CD4-positive, CD25-positive, alpha-beta regulatory T cell (primary cell): ENCODE data around the gene NOS2. TPM values are rescaled to one million over a fixed set of nuclear protein-coding genes. Genes with fewer than 3 reads are reported as not detected.
"Not testable (repeated sequence)": the region's sequence is repeated elsewhere in the genome, so short reads cannot be mapped to it uniquely, and the experiment has no call there.

Experiments
- ATAC-seq, 2 donors: fragments of 150-1000 bp; cut with Tn5 transposase; one replicate each; pipeline ENCODE4 v1.10.0; 2021; ENCODE audit warnings: low read depth in 2 of 2, moderate number of reproducible peaks in 2 of 2, moderate library complexity in 1 of 2
- DNase-seq, 3 donors: peaks; one replicate each; pipeline versions ENCODE4 v3.0.0 to v3.0.0-alpha.2; 2012 to 2022; ENCODE audit warnings: mixed read lengths in 1 of 3
- H3K27ac ChIP-seq: one replicate; pipeline ENCODE4 v1.7.0; 2013; ENCODE audit warnings: mild to moderate bottlenecking, low read length; ENCODE audit not compliant: insufficient read depth, poor library complexity, severe bottlenecking
- H3K27me3 ChIP-seq: one replicate; pipeline ENCODE4 v1.7.0; 2013; ENCODE audit warnings: low read length; ENCODE audit not compliant: control insufficient read depth, insufficient read depth
- H3K36me3 ChIP-seq: one replicate; pipeline ENCODE4 v1.7.0; 2013; ENCODE audit warnings: mild to moderate bottlenecking, low read length, moderate library complexity; ENCODE audit not compliant: control insufficient read depth, insufficient read depth
- H3K4me1 ChIP-seq: 2 replicates; pipeline ENCODE4 v1.7.0; 2013; ENCODE audit warnings: mild to moderate bottlenecking, low read length; ENCODE audit not compliant: insufficient read depth, control insufficient read depth, poor library complexity, severe bottlenecking
- H3K4me3 ChIP-seq: one replicate; pipeline ENCODE4 v1.7.0; 2013; ENCODE audit warnings: low read depth, mild to moderate bottlenecking, low read length, moderate library complexity
- H3K9me3 ChIP-seq, 2 experiments: 1 replicate in 1 of 2; 2 replicates in 1 of 2; pipeline ENCODE4 v1.7.0; 2013; ENCODE audit warnings: low read length in 2 of 2, mild to moderate bottlenecking in 1 of 2, moderate library complexity in 1 of 2; ENCODE audit not compliant: control insufficient read depth in 2 of 2
- H3K27ac Mint-ChIP-seq, 3 donors: one replicate each; pipeline ENCODE4 v1.8.0; 2020 to 2022; ENCODE audit warnings: mild to moderate bottlenecking in 3 of 3, mixed read lengths in 3 of 3, moderate library complexity in 2 of 3
- H3K27me3 Mint-ChIP-seq: one replicate; pipeline ENCODE4 v1.8.0; 2022; ENCODE audit warnings: mild to moderate bottlenecking, mixed read lengths
- H3K36me3 Mint-ChIP-seq: one replicate; pipeline ENCODE4 v1.8.0; 2020; ENCODE audit warnings: mixed read lengths
- H3K4me1 Mint-ChIP-seq, 4 donors: one replicate each; pipeline ENCODE4 v1.8.0; 2020 to 2022; ENCODE audit warnings: mixed read lengths in 4 of 4, mild to moderate bottlenecking in 1 of 4
- H3K4me3 Mint-ChIP-seq, 4 donors: one replicate each; pipeline ENCODE4 v1.8.0; 2020 to 2022; ENCODE audit warnings: mild to moderate bottlenecking in 4 of 4, mixed read lengths in 4 of 4, moderate library complexity in 3 of 4
- H3K9me3 Mint-ChIP-seq, 7 donors: one replicate each; pipeline ENCODE4 v1.8.0; 2020 to 2022; ENCODE audit warnings: mixed read lengths in 7 of 7, mild to moderate bottlenecking in 3 of 7, moderate library complexity in 2 of 7
- polyA plus RNA-seq, 4 donors: library from polyadenylated mRNA; unstranded; fragments of 300-500 nt; fragmentation: Illumina TruSeq; gene quantifications; one replicate each; pipeline ENCODE4 v1.2.3, GENCODE V29; 2021
- total RNA-seq: library from RNA; stranded (reverse); gene quantifications from one replicate; pipeline ENCODE4 v1.2.3, GENCODE V29; 2022

The NOS2 gene
- total and polyA plus RNA-seq, 5 donors from 2014 or later = 0.15 TPM; not detected in 4

DNA sequence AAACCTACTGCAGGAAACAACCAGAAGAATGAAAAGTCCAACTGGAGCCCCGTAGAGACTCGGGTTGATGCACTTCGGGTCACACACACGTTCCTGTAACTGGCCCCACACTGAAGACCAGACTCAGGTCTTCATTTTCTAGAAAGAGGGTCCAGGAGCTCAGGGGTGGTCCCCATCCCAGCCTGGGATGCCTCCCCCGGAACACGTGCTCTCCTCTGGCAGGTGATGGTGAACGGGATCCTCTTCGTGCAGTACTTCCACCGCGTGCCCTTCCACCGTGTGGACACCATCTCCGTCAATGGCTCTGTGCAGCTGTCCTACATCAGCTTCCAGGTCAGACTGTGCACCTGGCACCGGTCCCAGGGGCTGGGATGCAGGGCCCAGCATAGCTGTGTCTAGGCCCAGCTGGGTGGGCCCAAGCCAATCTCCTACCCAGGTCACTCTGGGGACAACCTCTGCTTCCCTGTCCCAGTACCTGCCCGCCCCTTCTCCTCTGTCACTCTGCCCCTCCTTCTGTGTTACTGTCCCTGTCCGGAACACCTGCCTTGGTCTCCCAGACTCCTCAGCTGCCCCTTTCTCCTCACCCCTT lies 50.7 kb downstream of the NOS2 start:
- not testable (repeated sequence) for H3K27ac Mint-ChIP-seq, H3K27me3 Mint-ChIP-seq, H3K9me3 Mint-ChIP-seq, H3K4me1 ChIP-seq, DNase-seq, H3K27me3 ChIP-seq, H3K36me3 ChIP-seq, H3K4me3 Mint-ChIP-seq, H3K9me3 ChIP-seq, ATAC-seq, H3K4me1 Mint-ChIP-seq, H3K27ac ChIP-seq, H3K4me3 ChIP-seq, H3K36me3 Mint-ChIP-seq

DNA sequence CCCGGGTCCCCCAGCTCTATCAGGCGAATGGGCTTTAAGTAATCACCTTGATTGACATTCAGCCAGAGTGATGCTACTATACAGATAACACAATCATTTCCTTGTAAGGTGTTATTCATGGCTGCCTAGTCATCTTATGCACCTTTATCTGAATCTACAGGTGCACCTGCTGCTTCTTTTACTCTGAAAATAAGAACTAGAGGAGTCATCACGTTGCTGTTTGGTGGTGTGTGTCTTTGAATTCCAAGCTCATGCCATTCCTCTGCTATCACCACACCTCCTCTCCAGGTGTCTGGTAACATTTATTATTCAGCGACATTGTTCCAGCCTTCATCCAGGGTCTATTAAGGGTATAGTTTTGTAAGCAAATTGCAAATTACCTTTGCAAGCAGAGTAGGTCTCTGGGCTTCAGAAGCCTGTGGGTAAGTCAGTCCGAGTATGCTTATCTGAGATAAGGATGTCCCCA lies 51.9 kb downstream of the NOS2 start:
- Histone ChIP-seq H3K27me3 (no peaks in the 10 kb centered on the region), H3K36me3 (no peaks in the 10 kb centered on the region), H3K4me3 (no peak overlapping the region), H3K4me1 (no peaks in the 10 kb centered on the region), H3K9me3 (no peaks in the 10 kb centered on the region), H3K27ac (no peak overlapping the region)
- Mint-ChIP-seq H3K36me3 (no peaks in the 10 kb centered on the region), H3K4me1 (no peaks in the 10 kb centered on the region), H3K27ac (no peak overlapping the region), H3K9me3 (no peaks in the 10 kb centered on the region), H3K4me3 (no peak overlapping the region), H3K27me3 (no peaks in the 10 kb centered on the region)
- DNase-seq (no peak), ATAC-seq (no peak)

- no peaks in the 10 kb centered on the region for H3K9me3 Mint-ChIP-seq
- no peaks in the 10 kb centered on the region for H3K4me1 Mint-ChIP-seq
- H3K27ac Mint-ChIP-seq = no peak overlapping the region
- no peak overlapping the region for H3K27ac ChIP-seq
- no peaks in the 10 kb centered on the region for H3K4me1 ChIP-seq
- no peak overlapping the region for H3K4me3 Mint-ChIP-seq
- H3K4me3 ChIP-seq = no peak overlapping the region
- DNase-seq (no peak), ATAC-seq (no peak)
- no peaks in the 10 kb centered on the region for H3K36me3 ChIP-seq
- H3K9me3 ChIP-seq = no peaks in the 10 kb centered on the region
- H3K36me3 Mint-ChIP-seq = no peaks in the 10 kb centered on the region
- H3K27me3 Mint-ChIP-seq = no peaks in the 10 kb centered on the region
- H3K27me3 ChIP-seq = no peaks in the 10 kb centered on the region
Observed at GRCh38 chr17:27747462-27748359, 52.6 kb downstream of the NOS2 start.

- no peaks in the 10 kb centered on the region for H3K27me3 ChIP-seq
- no peak overlapping the region for H3K27ac Mint-ChIP-seq
- no peaks in the 10 kb centered on the region for H3K9me3 Mint-ChIP-seq
- no peaks in the 10 kb centered on the region for H3K9me3 ChIP-seq
- no peak overlapping the region for H3K4me3 Mint-ChIP-seq
- DNase-seq = no peak
- no peak overlapping the region for H3K27ac ChIP-seq
- no peak for ATAC-seq
- no peaks in the 10 kb centered on the region for H3K36me3 Mint-ChIP-seq
- no peaks in the 10 kb centered on the region for H3K36me3 ChIP-seq
- no peaks in the 10 kb centered on the region for H3K4me1 ChIP-seq
- H3K4me1 Mint-ChIP-seq = no peaks in the 10 kb centered on the region
- no peaks in the 10 kb centered on the region for H3K27me3 Mint-ChIP-seq
- H3K4me3 ChIP-seq = no peak overlapping the region
Observed at GRCh38 chr17:27746881-27747280, 53.4 kb downstream of the NOS2 start.

- not testable (repeated sequence) for ATAC-seq, H3K9me3 Mint-ChIP-seq, H3K4me3 ChIP-seq, H3K4me1 ChIP-seq, H3K36me3 ChIP-seq, H3K36me3 Mint-ChIP-seq, H3K4me3 Mint-ChIP-seq, H3K27me3 Mint-ChIP-seq, H3K27ac Mint-ChIP-seq, H3K4me1 Mint-ChIP-seq, DNase-seq, H3K27me3 ChIP-seq, H3K27ac ChIP-seq, H3K9me3 ChIP-seq
Observed at GRCh38 chr17:27746320-27746719, 54.0 kb downstream of the NOS2 start.

- not testable (repeated sequence) for H3K36me3 Mint-ChIP-seq, H3K4me1 Mint-ChIP-seq, H3K4me3 Mint-ChIP-seq, H3K9me3 Mint-ChIP-seq, ATAC-seq, H3K27me3 ChIP-seq, H3K4me3 ChIP-seq, H3K27ac Mint-ChIP-seq, H3K4me1 ChIP-seq, H3K27me3 Mint-ChIP-seq, H3K36me3 ChIP-seq, DNase-seq, H3K27ac ChIP-seq, H3K9me3 ChIP-seq
Observed at GRCh38 chr17:27745207-27745830, 55.0 kb downstream of the NOS2 start.

GRCh38 chr17:27743281-27743885 lies 56.9 kb downstream of the NOS2 start:
- no peak overlapping the region for H3K27ac ChIP-seq
- H3K36me3 ChIP-seq = no peaks in the 10 kb centered on the region
- no peak overlapping the region for H3K4me3 ChIP-seq
- no peak overlapping the region for H3K4me3 Mint-ChIP-seq
- no peaks in the 10 kb centered on the region for H3K4me1 ChIP-seq
- H3K27ac Mint-ChIP-seq = peak overlapping the region in 1 of 3 donors; percentile 16
- H3K9me3 ChIP-seq = no peaks in the 10 kb centered on the region
- no peaks in the 10 kb centered on the region for H3K4me1 Mint-ChIP-seq
- H3K27me3 ChIP-seq = no peaks in the 10 kb centered on the region
- H3K27me3 Mint-ChIP-seq = no peaks in the 10 kb centered on the region
- no peaks in the 10 kb centered on the region for H3K36me3 Mint-ChIP-seq
- ATAC-seq (no peak), DNase-seq (no peak)
- H3K9me3 Mint-ChIP-seq = no peaks in the 10 kb centered on the region
